ENCODE data around the gene BID. TPM values are rescaled to one million over a fixed set of nuclear protein-coding genes. Genes with fewer than 3 reads are reported as not detected.

BID gene
- total and polyA plus RNA-seq, 2 of the 4 experiments (the other 2 are of a cell fraction): 69.5 to 240 TPM

DNA sequence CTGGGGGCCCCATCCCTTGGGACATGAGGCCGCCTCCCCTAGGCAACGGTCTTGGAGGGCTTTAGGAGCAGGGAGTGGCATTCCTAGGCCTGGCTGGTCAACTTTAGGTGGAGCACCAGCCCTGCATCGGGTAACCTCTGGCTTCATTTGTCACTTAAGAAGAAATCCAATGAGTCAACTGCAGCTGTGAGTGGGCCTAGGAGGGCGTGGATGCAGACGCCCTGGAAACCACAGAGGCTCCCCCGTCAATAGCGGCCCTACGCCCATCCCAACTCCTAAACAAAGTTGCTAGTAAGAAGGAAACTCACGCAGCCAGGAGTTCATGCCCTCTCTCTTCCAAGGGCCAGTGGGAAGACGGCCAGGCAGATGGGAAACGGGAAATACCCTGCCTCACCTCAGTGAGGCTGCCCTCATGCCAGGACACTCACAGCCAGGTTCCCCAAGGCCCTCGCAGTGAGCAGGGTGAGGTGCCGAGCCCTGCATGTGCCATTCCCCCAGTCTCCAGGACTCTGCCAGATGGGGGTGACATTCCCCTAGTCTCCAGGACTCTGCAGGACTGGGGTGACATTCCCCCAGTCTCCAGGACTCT, 20.8 kb downstream of the BID start:
- no peak overlapping the region for H2AFZ ChIP-seq (replicated peaks; ENCODE audit: low read length, poor library complexity)
- peak; percentile 55 for DNase-seq
- no peak overlapping the region for H3K14ac ChIP-seq (replicated peaks; ENCODE audit: low read depth, low read length)
- H2BK120ac ChIP-seq (ENCODE audit: low read depth, low read length): no peak overlapping the region
- H3K23ac ChIP-seq (ENCODE audit: low read depth, low read length): no peak overlapping the region
- 94% methylated on average over 6 of the region's 13 CpGs; no CpG with 5 or more reads in 1 of the 2 experiments for WGBS, 2 experiments (ENCODE audit: extremely low coverage in 2 of 2, insufficient read length in 1 of 2)
- H3K9me3 ChIP-seq (ENCODE audit: control insufficient read depth, insufficient read depth, low read length): no peaks in the 10 kb centered on the region
- no peak overlapping the region for H3K4me2 ChIP-seq (ENCODE audit: low read depth, low read length)
- TF ChIP-seq ELK1 (IDR thresholded peaks at IDR 0.05; ENCODE audit: borderline replicate concordance, low read depth, low read length): no peak
- TF ChIP-seq MXI1 (IDR thresholded peaks at IDR 0.05; ENCODE audit: borderline replicate concordance, low read depth, low read length): no peak
- TF ChIP-seq, protein P1, sequence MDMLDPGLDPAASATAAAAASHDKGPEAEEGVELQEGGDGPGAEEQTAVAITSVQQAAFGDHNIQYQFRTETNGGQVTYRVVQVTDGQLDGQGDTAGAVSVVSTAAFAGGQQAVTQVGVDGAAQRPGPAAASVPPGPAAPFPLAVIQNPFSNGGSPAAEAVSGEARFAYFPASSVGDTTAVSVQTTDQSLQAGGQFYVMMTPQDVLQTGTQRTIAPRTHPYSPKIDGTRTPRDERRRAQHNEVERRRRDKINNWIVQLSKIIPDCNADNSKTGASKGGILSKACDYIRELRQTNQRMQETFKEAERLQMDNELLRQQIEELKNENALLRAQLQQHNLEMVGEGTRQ (IDR thresholded peaks at IDR 0.05; ENCODE audit: low read depth, low read length): no peak
- no peak for TF ChIP-seq MAZ (IDR thresholded peaks at IDR 0.05; ENCODE audit: borderline replicate concordance, low read depth, low read length)
- TF ChIP-seq MAFK (IDR thresholded peaks at IDR 0.05; ENCODE audit: low read depth, low read length): no peak
- no peak for TF ChIP-seq POLR2A (IDR thresholded peaks at IDR 0.05; ENCODE audit: low read depth, low read length)
- TF ChIP-seq, protein P2, sequence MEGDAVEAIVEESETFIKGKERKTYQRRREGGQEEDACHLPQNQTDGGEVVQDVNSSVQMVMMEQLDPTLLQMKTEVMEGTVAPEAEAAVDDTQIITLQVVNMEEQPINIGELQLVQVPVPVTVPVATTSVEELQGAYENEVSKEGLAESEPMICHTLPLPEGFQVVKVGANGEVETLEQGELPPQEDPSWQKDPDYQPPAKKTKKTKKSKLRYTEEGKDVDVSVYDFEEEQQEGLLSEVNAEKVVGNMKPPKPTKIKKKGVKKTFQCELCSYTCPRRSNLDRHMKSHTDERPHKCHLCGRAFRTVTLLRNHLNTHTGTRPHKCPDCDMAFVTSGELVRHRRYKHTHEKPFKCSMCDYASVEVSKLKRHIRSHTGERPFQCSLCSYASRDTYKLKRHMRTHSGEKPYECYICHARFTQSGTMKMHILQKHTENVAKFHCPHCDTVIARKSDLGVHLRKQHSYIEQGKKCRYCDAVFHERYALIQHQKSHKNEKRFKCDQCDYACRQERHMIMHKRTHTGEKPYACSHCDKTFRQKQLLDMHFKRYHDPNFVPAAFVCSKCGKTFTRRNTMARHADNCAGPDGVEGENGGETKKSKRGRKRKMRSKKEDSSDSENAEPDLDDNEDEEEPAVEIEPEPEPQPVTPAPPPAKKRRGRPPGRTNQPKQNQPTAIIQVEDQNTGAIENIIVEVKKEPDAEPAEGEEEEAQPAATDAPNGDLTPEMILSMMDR (conservative IDR thresholded peaks at IDR 0.05; ENCODE audit: low read depth, low read length): no peak
- TF ChIP-seq RAD21 (IDR thresholded peaks at IDR 0.05; ENCODE audit: low read length): no peak
- no peak for TF ChIP-seq SMC3 (IDR thresholded peaks at IDR 0.05; ENCODE audit: low read depth, low read length)
- TF ChIP-seq CHD1 (IDR thresholded peaks at IDR 0.05; ENCODE audit: low read depth, low read length): no peak
- no peak for TF ChIP-seq CEBPB (IDR thresholded peaks at IDR 0.05; ENCODE audit: low read depth, low read length)
- no peak for TF ChIP-seq FOS (IDR thresholded peaks at IDR 0.05; ENCODE audit: low read depth, low read length)
- no peak for TF ChIP-seq RCOR1 (IDR thresholded peaks at IDR 0.05; ENCODE audit: insufficient replicate concordance, low read length)
- TF ChIP-seq BHLHE40 (IDR thresholded peaks at IDR 0.05; ENCODE audit: low read depth, low read length): no peak
- TF ChIP-seq RFX5 (IDR thresholded peaks at IDR 0.05; ENCODE audit: low read depth, low read length): no peak
- TF ChIP-seq NFE2L2 (IDR thresholded peaks at IDR 0.05; ENCODE audit: low read depth, low read length): no peak
- H4K91ac ChIP-seq (ENCODE audit: insufficient read depth, low read depth, low read length): no peak overlapping the region
- no peaks in the 10 kb centered on the region; the same call in 1 of the 2 replicates for H3K9me1 ChIP-seq (ENCODE audit: insufficient read depth, low read length)
- H2BK5ac ChIP-seq (ENCODE audit: low read depth, low read length, poor library complexity, severe bottlenecking): no peak overlapping the region
- peaks cover 28 to 31% of the 10 kb centered on the region in 2 experiments for H3K79me1 ChIP-seq (ENCODE audit: low read depth in 1 of 2, low read length in 2 of 2)
- no peak overlapping the region for H2BK20ac ChIP-seq (ENCODE audit: low read depth, low read length)
- POLR2A ChIA-PET (ENCODE audit: unreplicated experiment): no interaction called here
- H4K8ac ChIP-seq (ENCODE audit: low read depth in 2 of 2, low read length in 2 of 2): no peak overlapping the region
- intact Hi-C loops (cut with micrococcal nuclease) (no loop called here), in situ Hi-C loops (cut with MboI; ENCODE audit: low sequenced_read_pairs) (no loop called here), dilution Hi-C loops (cut with HindIII; ENCODE audit: low sequenced_read_pairs, unreplicated experiment) (no loop called here)
- peaks cover 5% of the 10 kb centered on the region for H4K20me1 ChIP-seq (ENCODE audit: insufficient read depth, low read length)
- H3K4me3 ChIP-seq (ENCODE audit: insufficient read depth, low read depth, low read length): no peak overlapping the region
- no peak; the same call in 1 of the 2 replicates for ATAC-seq (ENCODE audit: low read depth)
- CTCF ChIA-PET: no interaction called here
- H4K5ac ChIP-seq (ENCODE audit: low read depth, low read length): no peak overlapping the region
- no peak overlapping the region for H3K18ac ChIP-seq (ENCODE audit: low read depth, low read length)
- H3K9ac ChIP-seq (ENCODE audit: low read depth, low read length): no peak overlapping the region
- no peaks in the 10 kb centered on the region for H3K36me3 ChIP-seq (ENCODE audit: control insufficient read depth, insufficient read depth, low read length)
- no peak overlapping the region for H3K56ac ChIP-seq (ENCODE audit: extremely low read depth, insufficient read depth, low read length)
- H2BK15ac ChIP-seq (ENCODE audit: low read depth, low read length): no peak overlapping the region
- no TSS peak for BruUV-seq (replicated peaks)
- no peak overlapping the region for H3K27ac ChIP-seq (ENCODE audit: insufficient read depth, low read length)
- no peak overlapping the region; the same call in 1 of the 2 replicates for H2AK5ac ChIP-seq (ENCODE audit: low read depth, low read length)
- H3K4me1 ChIP-seq (ENCODE audit: control insufficient read depth, insufficient read depth, low read length): no peaks in the 10 kb centered on the region
- no peaks in the 10 kb centered on the region for H3K27me3 ChIP-seq (ENCODE audit: control insufficient read depth, insufficient read depth, low read length)
- H3K4ac ChIP-seq (ENCODE audit: low read depth, low read length): no peak overlapping the region
- H2AK9ac ChIP-seq (replicated peaks; ENCODE audit: low read depth, low read length, poor library complexity): no peak overlapping the region
